Mucosa of descending colon (tissue), 3 donors: ENCODE measurements around the gene TMEM259. TPM values are rescaled to one million over a fixed set of nuclear protein-coding genes. Genes with fewer than 3 reads are reported as not detected.

Source experiments
- ATAC-seq: fragments of 200-7000 bp; cut with Tn5 transposase; one replicate; pipeline ENCODE4 v1.9.1; 2020; ENCODE audit warnings: mild to moderate bottlenecking, moderate library complexity
- DNase-seq, 3 donors: peaks; one replicate each; pipeline ENCODE4 v3.0.0-alpha.2; 2020
- H3K36me3 ChIP-seq: fragments of 200-600 bp; one replicate; pipeline ENCODE4 v1.8.0; 2021; ENCODE audit warnings: low read depth, mild to moderate bottlenecking
- H3K4me1 ChIP-seq: fragments of 200-600 bp; one replicate; pipeline ENCODE4 v1.8.0; 2021; ENCODE audit warnings: low read depth, mild to moderate bottlenecking
- H3K4me3 ChIP-seq: fragments of 200-600 bp; one replicate; pipeline ENCODE4 v1.8.0; 2021; ENCODE audit warnings: mild to moderate bottlenecking
- H3K9me3 ChIP-seq: fragments of 200-600 bp; one replicate; pipeline ENCODE4 v1.8.0; 2021; ENCODE audit warnings: mild to moderate bottlenecking
- CTCF ChIP-seq: fragments of 200-600 bp; IDR thresholded peaks from one replicate; pipeline ENCODE4 v1.8.0; 2022; ENCODE audit warnings: antibody characterized with exemption, mild to moderate bottlenecking
- intact Hi-C, 2 donors: fragments of 100-400 bp; cut with DNase I in 1 of 2; cut with micrococcal nuclease in 1 of 2; formaldehyde crosslinking; loops; one replicate each; pipeline versions ENCODE4 v1.11.0 to v1.11.1; 2022; cut with DNase I, micrococcal nuclease
- total RNA-seq, 3 donors: library from RNA; stranded (reverse); fragmentation: NEBNext Ultra II Directional in 2 of 3; extraction: Animal tissue kit (Norgen Biotek cat#: 25700) in 2 of 3; gene quantifications; one replicate each; pipeline versions ENCODE4 v1.2.1 to v1.2.4, GENCODE V29; 2021 to 2023
- donor health status: DM: no; HTN: no; CAD: no; lungs with moderate emphysema.
- donor health status: DM: no; HTN: no; CAD: no.
- donor health status: DM: no; HTN: yes; CAD: no.

TMEM259 gene
- total RNA-seq, 3 donors from 2014 or later = 185 to 199 (median 190) TPM

- DNase-seq = no peak
- Histone ChIP-seq H3K36me3 (no peaks in the 10 kb centered on the region), H3K4me3 (no peak overlapping the region), H3K4me1 (no peaks in the 10 kb centered on the region), H3K9me3 (peaks cover 23% of the 10 kb centered on the region)
- intact Hi-C loops = no loop called here
- no peak for TF ChIP-seq CTCF
- no peak for ATAC-seq
Observed at GRCh38 chr19:1058112-1058511, 37.2 kb upstream of the TMEM259 start.

DNA sequence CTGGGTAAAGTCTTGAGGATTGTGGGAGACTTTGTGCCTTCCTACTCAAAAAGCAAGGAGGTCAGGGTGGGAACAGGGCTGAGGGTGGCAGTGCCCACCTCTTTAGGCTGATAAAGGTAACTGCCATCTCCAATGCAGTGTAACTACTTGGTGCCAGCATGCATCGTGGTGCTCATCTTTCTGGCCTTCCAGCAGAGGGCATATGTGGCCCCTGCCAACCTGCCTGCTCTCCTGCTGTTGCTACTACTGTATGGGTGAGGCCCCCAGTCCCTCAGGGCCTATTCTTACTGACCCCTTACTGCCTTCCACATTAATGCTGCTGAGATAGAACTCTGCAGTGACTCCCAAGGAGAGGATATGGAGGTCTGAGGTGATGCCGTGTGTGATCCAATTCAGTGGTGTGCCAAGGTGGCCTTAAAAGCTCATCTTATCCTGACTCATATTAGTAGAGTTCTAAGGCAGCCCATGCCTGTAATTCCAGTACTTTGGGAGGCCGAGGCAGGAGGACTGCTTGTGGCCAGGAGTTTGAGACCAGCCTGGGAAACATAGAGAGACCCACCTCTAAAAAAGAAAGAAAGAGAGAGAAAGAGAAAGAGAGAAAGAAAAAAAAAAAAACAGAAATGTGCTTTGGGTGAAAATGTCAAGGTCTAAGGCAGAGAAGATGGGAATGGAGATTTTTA, 36.4 kb upstream of the TMEM259 start:
- no peak for TF ChIP-seq CTCF

GRCh38 chr19:1055886-1056620, 35.1 kb upstream of the TMEM259 start:
- H3K9me3 ChIP-seq = peaks cover 23% of the 10 kb centered on the region
- DNase-seq (no peak), ATAC-seq (no peak)
- H3K4me3 ChIP-seq = no peak overlapping the region
- H3K4me1 ChIP-seq = no peaks in the 10 kb centered on the region
- intact Hi-C loops = no loop called here
- H3K36me3 ChIP-seq = no peaks in the 10 kb centered on the region
- no peak for TF ChIP-seq CTCF

More for the DNA sequence above, 36.4 kb upstream of the TMEM259 start:
- Histone ChIP-seq H3K4me1 (no peaks in the 10 kb centered on the region), H3K4me3 (no peak overlapping the region), H3K36me3 (no peaks in the 10 kb centered on the region), H3K9me3 (peaks cover 23% of the 10 kb centered on the region)
- peak in 1 of 3 donors; percentile 34 for DNase-seq
- intact Hi-C loops = no loop called here
- ATAC-seq = peak; percentile 80

DNA sequence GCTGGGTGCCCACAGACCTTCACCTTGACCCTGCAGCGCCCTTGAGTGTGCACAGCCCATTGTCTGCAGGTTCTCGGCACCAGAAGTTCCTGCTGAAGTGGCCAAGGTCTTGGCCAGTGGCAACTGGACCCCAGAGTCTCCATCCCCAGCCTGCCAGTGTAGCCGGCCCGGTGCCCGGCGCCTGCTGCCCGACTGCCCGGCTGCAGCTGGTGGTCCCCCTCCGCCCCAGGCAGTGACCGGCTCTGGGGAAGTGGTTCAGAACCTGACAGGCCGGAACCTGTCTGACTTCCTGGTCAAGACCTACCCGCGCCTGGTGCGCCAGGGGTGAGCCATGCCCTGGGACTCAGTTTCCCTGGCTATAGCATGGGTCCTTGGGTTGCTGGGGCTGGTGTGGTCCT, 34.1 kb upstream of the TMEM259 start:
- no peak for ATAC-seq
- DNase-seq = no peak
- no peaks in the 10 kb centered on the region for H3K36me3 ChIP-seq
- H3K4me1 ChIP-seq = no peaks in the 10 kb centered on the region
- no peak overlapping the region for H3K4me3 ChIP-seq
- intact Hi-C loops = no loop called here
- H3K9me3 ChIP-seq = peaks cover 23% of the 10 kb centered on the region
- no peak for TF ChIP-seq CTCF

DNA sequence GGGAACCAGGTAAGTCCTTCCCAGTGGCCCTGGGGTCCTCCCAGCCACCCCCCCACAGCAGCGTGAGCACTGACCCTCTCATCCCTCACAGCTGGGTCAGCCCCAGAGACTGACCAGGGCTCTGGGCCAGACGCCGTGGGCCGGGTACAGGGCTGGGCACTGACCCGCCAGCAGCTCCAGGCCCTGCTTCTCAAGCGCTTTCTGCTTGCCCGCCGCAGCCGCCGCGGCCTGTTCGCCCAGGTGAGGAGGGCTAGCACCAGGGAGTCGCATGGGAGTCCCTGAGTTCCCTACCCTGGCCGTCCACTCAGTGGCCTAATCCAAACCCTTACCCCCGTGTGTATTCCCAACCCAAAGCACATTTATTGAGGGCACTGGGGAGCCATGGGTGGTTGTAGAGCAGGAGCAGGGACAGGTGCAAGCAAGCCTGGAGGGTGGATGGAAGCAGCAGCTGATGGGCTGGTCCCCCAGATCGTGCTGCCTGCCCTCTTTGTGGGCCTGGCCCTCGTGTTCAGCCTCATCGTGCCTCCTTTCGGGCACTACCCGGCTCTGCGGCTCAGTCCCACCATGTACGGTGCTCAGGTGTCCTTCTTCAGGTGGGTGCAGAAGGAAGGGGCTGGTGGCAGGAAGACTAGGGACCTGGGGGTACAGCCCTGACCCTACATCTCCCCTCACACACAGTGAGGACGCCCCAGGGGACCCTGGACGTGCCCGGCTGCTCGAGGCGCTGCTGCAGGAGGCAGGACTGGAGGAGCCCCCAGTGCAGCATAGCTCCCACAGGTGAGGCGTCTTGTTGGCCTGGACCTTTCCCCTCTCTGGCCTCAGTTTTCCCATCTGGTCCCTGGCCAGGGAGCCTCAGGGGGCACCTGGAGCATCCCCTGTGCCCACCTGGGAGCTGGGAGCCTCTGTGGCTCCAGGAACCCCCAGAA, 33.4 kb upstream of the TMEM259 start:
- H3K9me3 ChIP-seq = peaks cover 23% of the 10 kb centered on the region
- intact Hi-C loops = no loop called here
- TF ChIP-seq CTCF = no peak
- no peaks in the 10 kb centered on the region for H3K36me3 ChIP-seq
- no peaks in the 10 kb centered on the region for H3K4me1 ChIP-seq
- DNase-seq (no peak), ATAC-seq (no peak)
- no peak overlapping the region for H3K4me3 ChIP-seq
